Measurements from ENCODE around the gene BAZ1B.

The BAZ1B gene

DNA sequence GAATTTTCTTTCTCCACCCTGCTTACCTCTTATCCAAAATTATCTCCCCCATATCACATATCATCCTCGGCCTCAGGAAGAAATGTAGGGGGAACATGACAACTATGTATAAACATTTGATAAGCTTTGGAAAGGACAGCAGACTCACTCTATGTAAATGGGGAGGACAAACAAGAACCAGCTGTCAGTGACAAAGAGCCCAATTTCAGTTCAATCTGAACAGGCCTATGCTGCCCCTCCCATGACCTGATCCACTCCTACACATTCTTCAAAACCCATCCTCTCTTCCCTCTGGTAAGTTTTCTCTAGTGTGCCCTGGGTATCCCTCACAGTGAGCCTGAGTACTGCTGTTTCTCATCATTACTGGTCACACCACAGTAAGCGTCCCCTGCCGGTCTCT lies 67.7 kb downstream of the BAZ1B start:
- Histone ChIP-seq H3K4me1 (ENCODE audit: control insufficient read depth, insufficient read depth, low read length) (no peaks in the 10 kb centered on the region), H3K9me3 (ENCODE audit: control insufficient read depth, insufficient read depth, low read depth, low read length) (no peaks in the 10 kb centered on the region), H3K4me3 (ENCODE audit: low read depth, low read length) (no peak overlapping the region), H3K27ac (ENCODE audit: extremely low read depth, low read depth, low read length) (peak overlapping the region; percentile 2; the same call in 1 of the 2 replicates), H3K36me3 (ENCODE audit: control insufficient read depth in 2 of 2, insufficient read depth in 1 of 2, low read length in 2 of 2) (peaks cover 69 to 86% of the 10 kb centered on the region in 2 experiments)
- ChIA-PET POLR2A (no interaction called here), CTCF (interaction anchor here (1.6 kb wide), 1 partner anchor 9 kb away, joined by 4 read pairs; no protein-coding TSS in a partner anchor)
- TF ChIP-seq ZNF16 (tag by site-specific recombination; IDR thresholded peaks at IDR 0.05; ENCODE audit: low read depth) (no peak), ZFP3 (tag by site-specific recombination; IDR thresholded peaks at IDR 0.05; ENCODE audit: low read depth) (peak; percentile 67)

DNA sequence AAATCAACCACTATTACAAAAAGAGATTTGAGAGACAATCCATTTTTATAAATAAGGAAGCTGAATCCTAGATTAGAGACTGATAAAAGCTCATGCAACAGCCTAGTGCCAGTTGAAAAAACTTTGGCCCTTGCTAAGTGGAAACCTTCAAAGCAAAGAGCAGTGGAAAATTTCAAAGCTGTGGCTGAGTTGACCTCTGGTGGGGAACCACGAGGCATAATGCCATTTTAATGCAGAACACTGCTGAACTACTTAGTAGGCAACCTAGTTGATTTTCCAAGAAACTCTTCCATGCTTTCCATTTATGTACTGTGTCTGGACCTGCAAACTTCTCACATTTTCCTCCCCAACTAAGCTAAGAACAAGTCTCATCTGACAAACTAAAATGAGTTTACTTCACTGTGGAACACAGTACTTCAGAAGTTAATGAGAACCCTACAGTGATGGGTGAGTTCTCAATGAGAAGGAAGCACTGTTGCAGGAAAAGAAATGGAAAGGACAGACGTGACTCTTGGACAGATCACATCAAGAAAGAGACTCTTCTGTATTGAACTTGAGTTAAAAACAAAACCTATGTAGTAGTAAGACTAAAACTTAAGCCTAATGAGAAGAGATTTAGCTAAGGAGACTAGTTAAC lies 69.0 kb downstream of the BAZ1B start:
- H3K9me3 ChIP-seq (ENCODE audit: control insufficient read depth, insufficient read depth, low read depth, low read length) = no peaks in the 10 kb centered on the region
- POLR2A ChIA-PET = no interaction called here
- H3K4me1 ChIP-seq (ENCODE audit: control insufficient read depth, insufficient read depth, low read length) = no peaks in the 10 kb centered on the region
- peaks cover 72 to 86% of the 10 kb centered on the region in 2 experiments for H3K36me3 ChIP-seq (ENCODE audit: control insufficient read depth in 2 of 2, insufficient read depth in 1 of 2, low read length in 2 of 2)
- CTCF ChIA-PET = interaction anchor here (0.7 to 2.9 kb wide), 7 partner anchors 8 to 528 kb away, joined by 4 to 40 read pairs (median 5); no protein-coding TSS in a partner anchor
- H3K27ac ChIP-seq (ENCODE audit: extremely low read depth, low read depth, low read length) = peak overlapping the region; percentile 12; the same call in 1 of the 2 replicates
- no peak overlapping the region for H3K4me3 ChIP-seq (ENCODE audit: low read depth, low read length)
- TF ChIP-seq ZNF174 (tag by site-specific recombination; IDR thresholded peaks at IDR 0.05) (no peak), ZNF394 (tag by site-specific recombination; IDR thresholded peaks at IDR 0.05; ENCODE audit: borderline replicate concordance) (no peak), ZXDB (tag by site-specific recombination; IDR thresholded peaks at IDR 0.05) (no peak), YY1 (tag by site-specific recombination; IDR thresholded peaks at IDR 0.05) (no peak), ZNF423 (tag by site-specific recombination; IDR thresholded peaks at IDR 0.05) (no peak), KLF7 (tag by site-specific recombination; IDR thresholded peaks at IDR 0.05; ENCODE audit: borderline replicate concordance) (no peak), ZFHX2 (tag by site-specific recombination; conservative IDR thresholded peaks at IDR 0.05) (no peak), ZNF548 (tag by site-specific recombination; IDR thresholded peaks at IDR 0.05) (no peak), ZNF366 (tag by site-specific recombination; conservative IDR thresholded peaks at IDR 0.05) (no peak), ZNF266 (tag by site-specific recombination; IDR thresholded peaks at IDR 0.05; ENCODE audit: low read depth) (no peak), ZNF155 (tag by site-specific recombination; IDR thresholded peaks at IDR 0.05) (no peak)
- TF ChIP-seq, protein P1, sequence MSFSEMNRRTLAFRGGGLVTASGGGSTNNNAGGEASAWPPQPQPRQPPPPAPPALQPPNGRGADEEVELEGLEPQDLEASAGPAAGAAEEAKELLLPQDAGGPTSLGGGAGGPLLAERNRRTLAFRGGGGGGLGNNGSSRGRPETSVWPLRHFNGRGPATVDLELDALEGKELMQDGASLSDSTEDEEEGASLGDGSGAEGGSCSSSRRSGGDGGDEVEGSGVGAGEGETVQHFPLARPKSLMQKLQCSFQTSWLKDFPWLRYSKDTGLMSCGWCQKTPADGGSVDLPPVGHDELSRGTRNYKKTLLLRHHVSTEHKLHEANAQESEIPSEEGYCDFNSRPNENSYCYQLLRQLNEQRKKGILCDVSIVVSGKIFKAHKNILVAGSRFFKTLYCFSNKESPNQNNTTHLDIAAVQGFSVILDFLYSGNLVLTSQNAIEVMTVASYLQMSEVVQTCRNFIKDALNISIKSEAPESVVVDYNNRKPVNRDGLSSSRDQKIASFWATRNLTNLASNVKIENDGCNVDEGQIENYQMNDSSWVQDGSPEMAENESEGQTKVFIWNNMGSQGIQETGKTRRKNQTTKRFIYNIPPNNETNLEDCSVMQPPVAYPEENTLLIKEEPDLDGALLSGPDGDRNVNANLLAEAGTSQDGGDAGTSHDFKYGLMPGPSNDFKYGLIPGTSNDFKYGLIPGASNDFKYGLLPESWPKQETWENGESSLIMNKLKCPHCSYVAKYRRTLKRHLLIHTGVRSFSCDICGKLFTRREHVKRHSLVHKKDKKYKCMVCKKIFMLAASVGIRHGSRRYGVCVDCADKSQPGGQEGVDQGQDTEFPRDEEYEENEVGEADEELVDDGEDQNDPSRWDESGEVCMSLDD (tag by site-specific recombination; IDR thresholded peaks at IDR 0.05) = no peak
- TF ChIP-seq, protein P2, sequence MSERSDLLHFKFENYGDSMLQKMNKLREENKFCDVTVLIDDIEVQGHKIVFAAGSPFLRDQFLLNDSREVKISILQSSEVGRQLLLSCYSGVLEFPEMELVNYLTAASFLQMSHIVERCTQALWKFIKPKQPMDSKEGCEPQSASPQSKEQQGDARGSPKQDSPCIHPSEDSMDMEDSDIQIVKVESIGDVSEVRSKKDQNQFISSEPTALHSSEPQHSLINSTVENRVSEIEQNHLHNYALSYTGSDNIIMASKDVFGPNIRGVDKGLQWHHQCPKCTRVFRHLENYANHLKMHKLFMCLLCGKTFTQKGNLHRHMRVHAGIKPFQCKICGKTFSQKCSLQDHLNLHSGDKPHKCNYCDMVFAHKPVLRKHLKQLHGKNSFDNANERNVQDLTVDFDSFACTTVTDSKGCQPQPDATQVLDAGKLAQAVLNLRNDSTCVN (tag by site-specific recombination; optimal IDR thresholded peaks at IDR 0.05) = no peak
- TF ChIP-seq, protein P3, sequence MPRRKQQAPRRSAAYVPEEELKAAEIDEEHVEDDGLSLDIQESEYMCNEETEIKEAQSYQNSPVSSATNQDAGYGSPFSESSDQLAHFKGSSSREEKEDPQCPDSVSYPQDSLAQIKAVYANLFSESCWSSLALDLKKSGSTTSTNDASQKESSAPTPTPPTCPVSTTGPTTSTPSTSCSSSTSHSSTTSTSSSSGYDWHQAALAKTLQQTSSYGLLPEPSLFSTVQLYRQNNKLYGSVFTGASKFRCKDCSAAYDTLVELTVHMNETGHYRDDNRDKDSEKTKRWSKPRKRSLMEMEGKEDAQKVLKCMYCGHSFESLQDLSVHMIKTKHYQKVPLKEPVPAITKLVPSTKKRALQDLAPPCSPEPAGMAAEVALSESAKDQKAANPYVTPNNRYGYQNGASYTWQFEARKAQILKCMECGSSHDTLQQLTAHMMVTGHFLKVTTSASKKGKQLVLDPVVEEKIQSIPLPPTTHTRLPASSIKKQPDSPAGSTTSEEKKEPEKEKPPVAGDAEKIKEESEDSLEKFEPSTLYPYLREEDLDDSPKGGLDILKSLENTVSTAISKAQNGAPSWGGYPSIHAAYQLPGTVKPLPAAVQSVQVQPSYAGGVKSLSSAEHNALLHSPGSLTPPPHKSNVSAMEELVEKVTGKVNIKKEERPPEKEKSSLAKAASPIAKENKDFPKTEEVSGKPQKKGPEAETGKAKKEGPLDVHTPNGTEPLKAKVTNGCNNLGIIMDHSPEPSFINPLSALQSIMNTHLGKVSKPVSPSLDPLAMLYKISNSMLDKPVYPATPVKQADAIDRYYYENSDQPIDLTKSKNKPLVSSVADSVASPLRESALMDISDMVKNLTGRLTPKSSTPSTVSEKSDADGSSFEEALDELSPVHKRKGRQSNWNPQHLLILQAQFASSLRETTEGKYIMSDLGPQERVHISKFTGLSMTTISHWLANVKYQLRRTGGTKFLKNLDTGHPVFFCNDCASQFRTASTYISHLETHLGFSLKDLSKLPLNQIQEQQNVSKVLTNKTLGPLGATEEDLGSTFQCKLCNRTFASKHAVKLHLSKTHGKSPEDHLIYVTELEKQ (tag by site-specific recombination; IDR thresholded peaks at IDR 0.05; ENCODE audit: borderline replicate concordance) = no peak
- TF ChIP-seq, protein P4, sequence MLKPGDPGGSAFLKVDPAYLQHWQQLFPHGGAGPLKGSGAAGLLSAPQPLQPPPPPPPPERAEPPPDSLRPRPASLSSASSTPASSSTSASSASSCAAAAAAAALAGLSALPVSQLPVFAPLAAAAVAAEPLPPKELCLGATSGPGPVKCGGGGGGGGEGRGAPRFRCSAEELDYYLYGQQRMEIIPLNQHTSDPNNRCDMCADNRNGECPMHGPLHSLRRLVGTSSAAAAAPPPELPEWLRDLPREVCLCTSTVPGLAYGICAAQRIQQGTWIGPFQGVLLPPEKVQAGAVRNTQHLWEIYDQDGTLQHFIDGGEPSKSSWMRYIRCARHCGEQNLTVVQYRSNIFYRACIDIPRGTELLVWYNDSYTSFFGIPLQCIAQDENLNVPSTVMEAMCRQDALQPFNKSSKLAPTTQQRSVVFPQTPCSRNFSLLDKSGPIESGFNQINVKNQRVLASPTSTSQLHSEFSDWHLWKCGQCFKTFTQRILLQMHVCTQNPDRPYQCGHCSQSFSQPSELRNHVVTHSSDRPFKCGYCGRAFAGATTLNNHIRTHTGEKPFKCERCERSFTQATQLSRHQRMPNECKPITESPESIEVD (tag by site-specific recombination; IDR thresholded peaks at IDR 0.05) = no peak

Measured in HEK293 (cell line).